Stomach (tissue), 4 donors: ENCODE measurements around the gene LHFPL6.

ENCODE experiments used
- POLR2A ChIP-seq, 4 donors: fragments of 450-650 bp; IDR thresholded peaks; one replicate each; pipeline ENCODE4 v1.6.1; 2016; ENCODE audit warnings: antibody characterized with exemption in 4 of 4, control low read depth in 2 of 4, mild to moderate bottlenecking in 1 of 4, moderate library complexity in 1 of 4
- POLR2AphosphoS5 ChIP-seq, 3 donors: sonication (generic); formaldehyde crosslinking; IDR thresholded peaks; one replicate each; pipeline ENCODE4 v1.6.1; 2016; ENCODE audit warnings: antibody characterized with exemption in 3 of 3
- TF ChIP-seq, protein P1 (sequence below), 7 experiments: fragments of 450-650 bp in 4 of 7; fragments of 200-600 bp in 3 of 7; sonication (generic) in 3 of 7; IDR thresholded peaks; one replicate each; pipeline ENCODE4 v1.5.1; 2016 to 2019; ENCODE audit warnings: antibody characterized with exemption in 7 of 7, control low read depth in 2 of 7, mild to moderate bottlenecking in 1 of 7

DNA sequence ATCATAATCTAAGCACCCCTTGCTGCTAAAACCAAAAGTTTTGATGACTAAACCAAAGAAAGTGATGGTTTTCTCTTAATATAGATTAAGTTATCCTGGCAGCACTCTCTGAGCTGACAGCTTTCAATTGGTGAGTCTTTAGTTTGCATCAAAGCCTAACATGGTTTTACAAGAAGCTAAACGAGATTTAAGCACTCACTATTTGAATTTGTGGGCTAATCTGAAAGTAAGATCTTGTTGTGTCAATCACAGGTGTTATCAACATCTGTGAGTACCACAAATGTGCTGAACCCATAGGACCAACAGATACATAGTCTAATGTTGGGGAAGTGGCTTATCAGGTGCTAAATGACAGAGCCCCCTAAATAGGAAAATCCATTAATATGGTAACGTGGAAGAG is 223.9 kb downstream of the LHFPL6 start:
- TF ChIP-seq, protein P1, sequence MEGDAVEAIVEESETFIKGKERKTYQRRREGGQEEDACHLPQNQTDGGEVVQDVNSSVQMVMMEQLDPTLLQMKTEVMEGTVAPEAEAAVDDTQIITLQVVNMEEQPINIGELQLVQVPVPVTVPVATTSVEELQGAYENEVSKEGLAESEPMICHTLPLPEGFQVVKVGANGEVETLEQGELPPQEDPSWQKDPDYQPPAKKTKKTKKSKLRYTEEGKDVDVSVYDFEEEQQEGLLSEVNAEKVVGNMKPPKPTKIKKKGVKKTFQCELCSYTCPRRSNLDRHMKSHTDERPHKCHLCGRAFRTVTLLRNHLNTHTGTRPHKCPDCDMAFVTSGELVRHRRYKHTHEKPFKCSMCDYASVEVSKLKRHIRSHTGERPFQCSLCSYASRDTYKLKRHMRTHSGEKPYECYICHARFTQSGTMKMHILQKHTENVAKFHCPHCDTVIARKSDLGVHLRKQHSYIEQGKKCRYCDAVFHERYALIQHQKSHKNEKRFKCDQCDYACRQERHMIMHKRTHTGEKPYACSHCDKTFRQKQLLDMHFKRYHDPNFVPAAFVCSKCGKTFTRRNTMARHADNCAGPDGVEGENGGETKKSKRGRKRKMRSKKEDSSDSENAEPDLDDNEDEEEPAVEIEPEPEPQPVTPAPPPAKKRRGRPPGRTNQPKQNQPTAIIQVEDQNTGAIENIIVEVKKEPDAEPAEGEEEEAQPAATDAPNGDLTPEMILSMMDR (IDR thresholded peaks at IDR 0.05): no peak
- no peak for TF ChIP-seq POLR2AphosphoS5 (IDR thresholded peaks at IDR 0.05)
- no peak for TF ChIP-seq POLR2A (IDR thresholded peaks at IDR 0.05)
